ENCODE measurements around the gene PSMB9. TPM values are rescaled to one million over a fixed set of nuclear protein-coding genes. Genes with fewer than 3 reads are reported as not detected.

The PSMB9 gene
- total and polyA plus RNA-seq, 2 experiments from 2014 or later: 3.3 TPM; not detected in 1

GRCh38 chr6:32829495-32829894 is 24.5 kb upstream of the PSMB9 start:
- H2AFZ ChIP-seq: no peak overlapping the region
- no peak overlapping the region for H3K27ac ChIP-seq
- TF ChIP-seq EZH2phosphoT487 (IDR thresholded peaks at IDR 0.05; ENCODE audit: low read depth, severe bottlenecking, unreplicated experiment): no peak
- TF ChIP-seq CTCF (IDR thresholded peaks at IDR 0.05; ENCODE audit: poor library complexity): no peak
- no peak for TF ChIP-seq EZH2 (IDR thresholded peaks at IDR 0.05; ENCODE audit: borderline replicate concordance)
- H3K9me2 ChIP-seq (replicated peaks; ENCODE audit: insufficient read depth): no peaks in the 10 kb centered on the region
- 74% methylated on average over 7 of the region's 7 CpGs for WGBS (ENCODE audit: low lambda C conversion rate, missing lambda C conversion rate)
- no peaks in the 10 kb centered on the region for H3K4me1 ChIP-seq (ENCODE audit: insufficient read depth)
- H3K36me3 ChIP-seq (replicated peaks; ENCODE audit: insufficient read depth, low read depth): no peaks in the 10 kb centered on the region
- H3K79me2 ChIP-seq: no peaks in the 10 kb centered on the region
- no peaks in the 10 kb centered on the region for H3K27me3 ChIP-seq
- H3K4me3 ChIP-seq: no peak overlapping the region
- no peaks in the 10 kb centered on the region for H3K9me3 ChIP-seq (ENCODE audit: low read depth)
- DNase-seq (ENCODE audit: low spot score): no peak
- H3K4me2 ChIP-seq: no peak overlapping the region
- H4K20me1 ChIP-seq (ENCODE audit: insufficient read depth, poor library complexity, severe bottlenecking): no peaks in the 10 kb centered on the region

GRCh38 chr6:32830017-32830416 is 24.0 kb upstream of the PSMB9 start:
- TF ChIP-seq EZH2phosphoT487 (IDR thresholded peaks at IDR 0.05; ENCODE audit: low read depth, severe bottlenecking, unreplicated experiment) (no peak), CTCF (IDR thresholded peaks at IDR 0.05; ENCODE audit: poor library complexity) (no peak), EZH2 (IDR thresholded peaks at IDR 0.05; ENCODE audit: borderline replicate concordance) (no peak)
- 95% methylated on average over 5 of the region's 5 CpGs for WGBS (ENCODE audit: low lambda C conversion rate, missing lambda C conversion rate)
- H3K4me1 ChIP-seq (ENCODE audit: insufficient read depth): no peaks in the 10 kb centered on the region

GRCh38 chr6:32830936-32831335 is 23.1 kb upstream of the PSMB9 start:
- DNase-seq (ENCODE audit: low spot score): no peak
- WGBS (ENCODE audit: low lambda C conversion rate, missing lambda C conversion rate): 84% methylated on average over 5 of the region's 5 CpGs

More at GRCh38 chr6:32830017-32830416, 24.0 kb upstream of the PSMB9 start:
- H3K79me2 ChIP-seq: no peaks in the 10 kb centered on the region
- H3K27ac ChIP-seq: no peak overlapping the region
- no peak overlapping the region for H3K4me2 ChIP-seq
- no peaks in the 10 kb centered on the region for H3K9me2 ChIP-seq (replicated peaks; ENCODE audit: insufficient read depth)
- no peaks in the 10 kb centered on the region for H3K27me3 ChIP-seq
- no peak for DNase-seq (ENCODE audit: low spot score)
- H3K36me3 ChIP-seq (replicated peaks; ENCODE audit: insufficient read depth, low read depth): no peaks in the 10 kb centered on the region
- H3K9me3 ChIP-seq (ENCODE audit: low read depth): no peaks in the 10 kb centered on the region
- no peak overlapping the region for H2AFZ ChIP-seq
- H3K4me3 ChIP-seq: no peak overlapping the region
- no peaks in the 10 kb centered on the region for H4K20me1 ChIP-seq (ENCODE audit: insufficient read depth, poor library complexity, severe bottlenecking)

More at GRCh38 chr6:32830936-32831335, 23.1 kb upstream of the PSMB9 start:
- Histone ChIP-seq H4K20me1 (ENCODE audit: insufficient read depth, poor library complexity, severe bottlenecking) (no peaks in the 10 kb centered on the region), H2AFZ (no peak overlapping the region), H3K27ac (no peak overlapping the region), H3K4me3 (no peak overlapping the region), H3K4me2 (no peak overlapping the region), H3K79me2 (no peaks in the 10 kb centered on the region), H3K36me3 (replicated peaks; ENCODE audit: insufficient read depth, low read depth) (no peaks in the 10 kb centered on the region), H3K9me2 (replicated peaks; ENCODE audit: insufficient read depth) (no peaks in the 10 kb centered on the region), H3K9me3 (ENCODE audit: low read depth) (no peaks in the 10 kb centered on the region), H3K27me3 (no peaks in the 10 kb centered on the region), H3K4me1 (ENCODE audit: insufficient read depth) (no peaks in the 10 kb centered on the region)
- TF ChIP-seq EZH2 (IDR thresholded peaks at IDR 0.05; ENCODE audit: borderline replicate concordance) (no peak), EZH2phosphoT487 (IDR thresholded peaks at IDR 0.05; ENCODE audit: low read depth, severe bottlenecking, unreplicated experiment) (no peak), CTCF (IDR thresholded peaks at IDR 0.05; ENCODE audit: poor library complexity) (no peak)
